Sigmoid colon (tissue), 4 donors: ENCODE measurements around the gene MRO.

Experiments
- CTCF ChIP-seq, 4 experiments: fragments of 450-650 bp in 3 of 4; fragments of 200-600 bp in 1 of 4; IDR thresholded peaks; one replicate each; pipeline ENCODE4 v1.5.1; 2016 to 2019; ENCODE audit warnings: antibody characterized with exemption in 4 of 4, mild to moderate bottlenecking in 3 of 4, moderate library complexity in 2 of 4
- EP300 ChIP-seq, 4 donors: sonication (generic); formaldehyde crosslinking; IDR thresholded peaks; one replicate each; pipeline ENCODE4 v1.6.1; 2017; ENCODE audit warnings: antibody characterized with exemption in 4 of 4
- POLR2A ChIP-seq, 2 donors: fragments of 450-650 bp; IDR thresholded peaks; one replicate each; pipeline ENCODE4 v1.6.1; 2016; ENCODE audit warnings: antibody characterized with exemption in 2 of 2, mild to moderate bottlenecking in 2 of 2, moderate library complexity in 2 of 2
- POLR2AphosphoS5 ChIP-seq, 4 donors: sonication (generic); formaldehyde crosslinking; IDR thresholded peaks; one replicate each; pipeline ENCODE4 v1.6.1; 2017; ENCODE audit warnings: antibody characterized with exemption in 4 of 4

- TF ChIP-seq CTCF (IDR thresholded peaks at IDR 0.05) (no peak), EP300 (IDR thresholded peaks at IDR 0.05) (no peak), POLR2A (IDR thresholded peaks at IDR 0.05) (no peak), POLR2AphosphoS5 (IDR thresholded peaks at IDR 0.05) (no peak)
Measured at GRCh38 chr18:50819027-50819727, 639 bp downstream of the MRO start.
